Body of pancreas (tissue), 4 donors: Measurements from ENCODE around the gene PRKCSH.

Source experiments
- POLR2A ChIP-seq, 3 donors: fragments of 450-650 bp; IDR thresholded peaks; one replicate each; pipeline ENCODE4 v1.6.1; 2016; ENCODE audit warnings: antibody characterized with exemption in 3 of 3, mild to moderate bottlenecking in 2 of 3
- TF ChIP-seq, protein P1 (sequence below), 7 experiments: fragments of 450-650 bp in 4 of 7; fragments of 200-600 bp in 3 of 7; sonication (generic) in 3 of 7; IDR thresholded peaks; one replicate each; pipeline ENCODE4 v1.5.1; 2016 to 2019; ENCODE audit warnings: antibody characterized with exemption in 7 of 7

DNA sequence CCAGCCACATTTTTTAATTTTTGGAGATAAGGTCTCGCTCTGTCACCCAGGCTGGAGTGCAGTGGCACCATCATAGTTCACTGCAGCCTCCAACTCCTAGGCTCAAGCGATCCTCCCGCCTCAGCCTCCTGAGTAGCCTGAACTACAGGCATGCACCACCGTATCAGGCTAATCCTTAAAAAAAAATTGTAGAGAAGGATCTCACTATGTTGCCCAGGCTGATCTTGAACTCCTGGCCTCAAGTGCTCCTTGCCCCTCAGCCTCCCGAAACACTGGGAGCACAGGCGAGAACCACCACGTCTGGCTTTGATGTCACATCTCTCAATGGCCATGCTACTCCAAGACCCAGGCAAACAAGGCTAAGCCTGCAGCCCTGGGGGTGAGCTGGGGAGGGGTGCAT, 21.2 kb downstream of the PRKCSH start:
- TF ChIP-seq, protein P1, sequence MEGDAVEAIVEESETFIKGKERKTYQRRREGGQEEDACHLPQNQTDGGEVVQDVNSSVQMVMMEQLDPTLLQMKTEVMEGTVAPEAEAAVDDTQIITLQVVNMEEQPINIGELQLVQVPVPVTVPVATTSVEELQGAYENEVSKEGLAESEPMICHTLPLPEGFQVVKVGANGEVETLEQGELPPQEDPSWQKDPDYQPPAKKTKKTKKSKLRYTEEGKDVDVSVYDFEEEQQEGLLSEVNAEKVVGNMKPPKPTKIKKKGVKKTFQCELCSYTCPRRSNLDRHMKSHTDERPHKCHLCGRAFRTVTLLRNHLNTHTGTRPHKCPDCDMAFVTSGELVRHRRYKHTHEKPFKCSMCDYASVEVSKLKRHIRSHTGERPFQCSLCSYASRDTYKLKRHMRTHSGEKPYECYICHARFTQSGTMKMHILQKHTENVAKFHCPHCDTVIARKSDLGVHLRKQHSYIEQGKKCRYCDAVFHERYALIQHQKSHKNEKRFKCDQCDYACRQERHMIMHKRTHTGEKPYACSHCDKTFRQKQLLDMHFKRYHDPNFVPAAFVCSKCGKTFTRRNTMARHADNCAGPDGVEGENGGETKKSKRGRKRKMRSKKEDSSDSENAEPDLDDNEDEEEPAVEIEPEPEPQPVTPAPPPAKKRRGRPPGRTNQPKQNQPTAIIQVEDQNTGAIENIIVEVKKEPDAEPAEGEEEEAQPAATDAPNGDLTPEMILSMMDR (IDR thresholded peaks at IDR 0.05): no peak
- no peak for TF ChIP-seq POLR2A (IDR thresholded peaks at IDR 0.05)
